ENCODE results near the gene PPP2R5A.
"Not testable (repeated sequence)": the region's sequence is repeated elsewhere in the genome, so short reads cannot be mapped to it uniquely, and the experiment has no call there.

The PPP2R5A gene

DNA sequence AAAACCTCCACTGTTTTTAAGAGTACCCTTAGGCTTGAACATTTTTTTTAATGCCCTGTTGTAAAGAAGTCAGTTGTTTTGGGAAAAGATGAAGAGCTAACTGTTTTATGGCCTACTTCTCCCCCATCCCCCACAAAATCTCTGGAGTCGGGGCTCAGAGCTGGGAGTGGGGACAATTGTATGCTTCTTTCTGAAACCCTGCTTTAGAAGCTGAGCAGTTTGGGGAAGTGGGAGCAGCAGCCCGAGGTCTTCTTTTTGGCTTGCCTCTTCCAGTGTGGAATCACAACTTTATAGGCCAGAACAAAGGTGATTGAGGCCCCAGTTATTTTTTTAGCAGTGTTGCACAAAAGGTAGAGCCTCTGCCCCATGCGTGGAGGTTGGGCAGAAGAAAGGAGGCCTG, 25.2 kb downstream of the PPP2R5A start:
- DNase-seq (ENCODE audit: low read depth): no peak
- no peak overlapping the region for H3K4me3 ChIP-seq (ENCODE audit: low read depth, low read length)
- TF ChIP-seq, protein P1, sequence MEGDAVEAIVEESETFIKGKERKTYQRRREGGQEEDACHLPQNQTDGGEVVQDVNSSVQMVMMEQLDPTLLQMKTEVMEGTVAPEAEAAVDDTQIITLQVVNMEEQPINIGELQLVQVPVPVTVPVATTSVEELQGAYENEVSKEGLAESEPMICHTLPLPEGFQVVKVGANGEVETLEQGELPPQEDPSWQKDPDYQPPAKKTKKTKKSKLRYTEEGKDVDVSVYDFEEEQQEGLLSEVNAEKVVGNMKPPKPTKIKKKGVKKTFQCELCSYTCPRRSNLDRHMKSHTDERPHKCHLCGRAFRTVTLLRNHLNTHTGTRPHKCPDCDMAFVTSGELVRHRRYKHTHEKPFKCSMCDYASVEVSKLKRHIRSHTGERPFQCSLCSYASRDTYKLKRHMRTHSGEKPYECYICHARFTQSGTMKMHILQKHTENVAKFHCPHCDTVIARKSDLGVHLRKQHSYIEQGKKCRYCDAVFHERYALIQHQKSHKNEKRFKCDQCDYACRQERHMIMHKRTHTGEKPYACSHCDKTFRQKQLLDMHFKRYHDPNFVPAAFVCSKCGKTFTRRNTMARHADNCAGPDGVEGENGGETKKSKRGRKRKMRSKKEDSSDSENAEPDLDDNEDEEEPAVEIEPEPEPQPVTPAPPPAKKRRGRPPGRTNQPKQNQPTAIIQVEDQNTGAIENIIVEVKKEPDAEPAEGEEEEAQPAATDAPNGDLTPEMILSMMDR (conservative IDR thresholded peaks at IDR 0.05; ENCODE audit: low read depth, low read length): no peak

DNA sequence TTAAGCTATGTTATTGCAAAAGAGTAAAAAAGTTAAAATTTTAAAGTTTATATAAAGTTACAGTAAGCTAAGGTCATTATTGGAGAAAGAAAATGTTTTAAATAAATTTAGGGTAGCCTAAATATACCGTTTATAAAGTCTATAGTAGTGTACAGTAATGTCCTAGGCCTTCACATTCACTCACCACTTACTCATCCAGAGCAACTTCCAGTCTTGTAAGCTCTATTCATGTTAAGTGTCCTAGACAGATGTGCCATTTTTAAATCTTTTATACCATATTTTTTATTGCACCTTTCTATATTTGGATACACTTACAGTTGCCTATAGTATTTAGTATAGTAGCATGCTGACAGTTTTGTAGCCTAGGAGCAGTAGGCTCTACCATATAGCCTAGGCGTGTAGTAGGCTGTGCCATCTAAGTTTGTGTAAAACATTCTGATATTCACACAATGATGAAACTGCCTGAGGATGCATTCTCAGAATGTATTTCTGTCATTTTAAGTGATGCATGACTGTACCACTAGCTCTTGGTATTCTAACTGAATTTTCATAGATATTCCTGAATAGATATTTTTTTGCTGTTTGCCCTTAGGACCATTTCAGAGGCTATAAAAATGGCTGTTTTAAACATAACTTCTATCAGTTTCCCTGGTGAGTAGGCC, 26.8 kb downstream of the PPP2R5A start:
- no peak overlapping the region for H3K4me3 ChIP-seq (ENCODE audit: low read depth, low read length)
- DNase-seq (ENCODE audit: low read depth): no peak
- TF ChIP-seq, protein P1 (conservative IDR thresholded peaks at IDR 0.05; ENCODE audit: low read depth, low read length): no peak

DNA sequence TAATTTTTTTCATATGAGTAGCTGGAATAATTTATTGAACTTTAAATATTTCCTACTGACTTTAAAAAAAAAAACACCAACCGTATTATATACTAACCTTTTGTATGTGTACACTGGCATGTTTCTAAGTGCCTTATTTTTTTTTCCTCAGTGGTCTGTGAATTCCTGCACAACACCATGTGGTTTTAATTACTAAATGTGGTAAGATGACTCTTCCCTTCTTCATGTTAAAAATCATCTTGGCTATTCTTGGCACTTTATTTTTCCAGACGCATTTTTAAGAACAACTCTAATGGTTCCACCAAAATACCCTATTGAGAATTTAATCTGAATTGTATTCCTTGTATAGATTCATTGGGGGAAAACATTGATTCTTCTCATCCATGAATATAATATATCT, 28.4 kb downstream of the PPP2R5A start:
- DNase-seq (ENCODE audit: low read depth): peak; percentile 19
- TF ChIP-seq, protein P1 (conservative IDR thresholded peaks at IDR 0.05; ENCODE audit: low read depth, low read length): no peak
- H3K4me3 ChIP-seq (ENCODE audit: low read depth, low read length): no peak overlapping the region

DNA sequence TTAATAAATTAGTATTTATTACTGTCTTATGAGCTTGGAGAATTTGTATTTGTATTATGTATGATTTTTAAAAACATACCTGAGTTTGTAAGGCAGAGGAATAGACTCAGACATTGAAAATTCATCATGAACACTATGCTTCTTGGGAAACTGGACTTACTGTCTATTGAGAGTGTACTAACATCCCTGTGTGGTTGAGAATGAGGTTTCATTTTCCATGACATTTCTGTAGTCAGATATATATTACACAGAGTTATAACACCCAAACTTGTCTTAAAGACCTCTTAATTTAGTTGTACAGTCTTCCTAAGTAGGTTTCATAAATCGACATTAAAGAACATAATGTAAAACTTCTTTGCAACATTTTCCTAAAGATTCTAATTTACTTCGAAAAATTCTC, 30.0 kb downstream of the PPP2R5A start:
- DNase-seq (ENCODE audit: low read depth): no peak
- TF ChIP-seq, protein P1 (conservative IDR thresholded peaks at IDR 0.05; ENCODE audit: low read depth, low read length): no peak
- no peak overlapping the region for H3K4me3 ChIP-seq (ENCODE audit: low read depth, low read length)

DNA sequence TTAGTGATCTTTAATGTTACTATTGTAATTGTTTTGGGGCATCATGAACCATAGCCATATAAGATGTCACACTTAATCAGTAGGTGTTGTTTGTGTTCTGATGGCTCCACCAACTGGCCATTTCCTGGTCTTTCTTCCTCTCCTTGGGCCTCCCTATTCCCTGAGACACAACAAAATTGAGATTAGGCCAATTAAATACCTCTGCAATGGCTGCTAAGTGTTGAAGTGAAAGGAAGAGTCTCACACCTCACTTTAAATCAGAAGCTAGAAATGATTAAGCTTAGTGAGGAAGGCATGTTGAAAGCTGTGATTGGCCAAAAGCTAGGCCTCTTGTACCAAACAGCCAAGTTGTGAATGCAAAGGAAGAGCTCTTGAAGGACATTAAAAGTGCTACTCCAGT, 30.7 kb downstream of the PPP2R5A start:
- H3K4me3 ChIP-seq (ENCODE audit: low read depth, low read length): no peak overlapping the region
- TF ChIP-seq, protein P1 (conservative IDR thresholded peaks at IDR 0.05; ENCODE audit: low read depth, low read length): peak; percentile 49
- peak; percentile 52 for DNase-seq (ENCODE audit: low read depth)

DNA sequence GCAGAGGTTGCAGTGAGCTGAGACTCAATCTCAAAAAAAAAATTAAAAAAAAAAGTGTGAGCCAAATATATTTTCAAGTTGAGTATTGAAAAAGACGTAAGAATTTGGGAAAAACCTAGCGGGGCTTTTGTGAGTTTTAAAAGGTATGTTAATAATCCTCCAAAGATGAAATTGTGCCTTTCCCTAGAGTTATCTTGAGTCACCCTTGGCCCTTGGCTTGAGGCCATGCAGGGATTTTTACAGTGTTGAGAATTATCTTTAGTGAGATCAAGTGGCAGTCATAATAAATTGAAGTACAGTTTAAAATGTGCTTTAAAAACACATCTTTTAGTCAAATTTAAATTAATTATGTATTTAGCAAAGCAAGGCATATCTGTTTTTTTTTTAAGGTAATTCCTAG, 32.7 kb downstream of the PPP2R5A start:
- TF ChIP-seq, protein P1 (conservative IDR thresholded peaks at IDR 0.05; ENCODE audit: low read depth, low read length): no peak

DNA sequence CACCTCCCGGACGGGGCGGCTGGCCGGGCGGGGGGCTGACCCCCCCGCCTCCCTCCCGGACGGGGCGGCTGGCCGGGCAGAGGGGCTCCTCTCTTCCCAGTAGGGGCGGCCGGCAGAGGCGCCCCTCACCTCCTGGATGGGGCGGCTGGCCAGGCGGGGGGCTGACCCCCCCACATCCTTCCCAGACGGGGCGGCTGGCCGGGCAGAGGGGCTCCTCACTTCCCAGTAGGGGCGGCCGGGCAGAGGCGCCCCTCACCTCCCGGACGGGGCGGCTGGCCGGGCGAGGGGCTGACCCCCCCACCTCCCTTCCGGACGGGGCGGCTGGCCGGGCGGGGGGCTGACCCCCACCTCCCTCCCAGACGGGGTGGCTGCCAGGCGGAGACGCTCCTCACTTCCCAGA, 35.8 kb downstream of the PPP2R5A start:
- DNase-seq (ENCODE audit: low read depth); H3K4me3 ChIP-seq (ENCODE audit: low read depth, low read length): not testable (repeated sequence)

More for the DNA sequence above, 32.7 kb downstream of the PPP2R5A start:
- H3K4me3 ChIP-seq (ENCODE audit: low read depth, low read length): no peak overlapping the region
- DNase-seq (ENCODE audit: low read depth): no peak
